ENCODE data around the gene TOMM6.

GRCh38 chr6:41785689-41786450, 1.6 kb upstream of the TOMM6 start:
- TF ChIP-seq CTCF (IDR thresholded peaks at IDR 0.05): no peak
- no peak for TF ChIP-seq POLR2A (IDR thresholded peaks at IDR 0.05)

Data from esophagus squamous epithelium (tissue), 4 donors.